Astrocyte (in vitro differentiated cells and primary cell): ENCODE results near the gene SERINC1.

Experiments used
- EZH2 ChIP-seq: IDR thresholded peaks from 2 replicates; pipeline ENCODE4 v1.6.1; 2012; ENCODE audit warnings: mild to moderate bottlenecking, low read length, inconsistent platforms; ENCODE audit not compliant: insufficient read depth
- TF ChIP-seq, protein P1 (sequence below): IDR thresholded peaks from 2 replicates; pipeline ENCODE4 v1.5.1; 2011; ENCODE audit warnings: low read depth, mild to moderate bottlenecking, inconsistent platforms, low read length, moderate library complexity; ENCODE audit not compliant: insufficient read depth

DNA sequence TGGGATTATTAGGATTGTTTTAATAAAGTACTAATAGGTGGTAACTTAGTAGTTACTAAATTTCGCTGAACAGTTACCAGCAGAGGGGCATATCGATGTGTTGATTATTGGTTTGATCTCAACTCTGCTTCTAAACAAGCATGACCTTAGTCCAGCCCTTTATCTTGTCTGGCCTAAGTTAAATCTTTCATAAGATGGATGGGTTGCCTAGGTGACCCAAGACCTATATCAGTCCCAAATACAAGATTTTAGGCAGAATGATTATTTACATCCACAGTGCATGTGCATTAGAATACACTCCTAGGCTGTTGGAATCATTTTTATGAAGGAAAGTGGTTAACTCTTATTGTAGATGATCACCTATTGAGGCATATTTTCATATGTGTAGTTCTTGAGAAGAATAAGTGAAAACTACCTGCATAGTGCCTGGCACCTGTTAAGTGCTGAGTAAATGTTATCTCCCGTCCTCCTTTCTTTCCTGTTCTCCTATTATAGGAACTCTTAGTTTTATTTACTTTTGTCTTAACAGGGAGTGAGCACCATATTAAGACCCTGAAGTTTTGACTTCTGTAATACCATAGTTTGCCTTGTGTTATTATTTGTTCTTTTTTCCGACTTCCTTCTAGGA, 71.0 kb downstream of the SERINC1 start:
- TF ChIP-seq, protein P1, sequence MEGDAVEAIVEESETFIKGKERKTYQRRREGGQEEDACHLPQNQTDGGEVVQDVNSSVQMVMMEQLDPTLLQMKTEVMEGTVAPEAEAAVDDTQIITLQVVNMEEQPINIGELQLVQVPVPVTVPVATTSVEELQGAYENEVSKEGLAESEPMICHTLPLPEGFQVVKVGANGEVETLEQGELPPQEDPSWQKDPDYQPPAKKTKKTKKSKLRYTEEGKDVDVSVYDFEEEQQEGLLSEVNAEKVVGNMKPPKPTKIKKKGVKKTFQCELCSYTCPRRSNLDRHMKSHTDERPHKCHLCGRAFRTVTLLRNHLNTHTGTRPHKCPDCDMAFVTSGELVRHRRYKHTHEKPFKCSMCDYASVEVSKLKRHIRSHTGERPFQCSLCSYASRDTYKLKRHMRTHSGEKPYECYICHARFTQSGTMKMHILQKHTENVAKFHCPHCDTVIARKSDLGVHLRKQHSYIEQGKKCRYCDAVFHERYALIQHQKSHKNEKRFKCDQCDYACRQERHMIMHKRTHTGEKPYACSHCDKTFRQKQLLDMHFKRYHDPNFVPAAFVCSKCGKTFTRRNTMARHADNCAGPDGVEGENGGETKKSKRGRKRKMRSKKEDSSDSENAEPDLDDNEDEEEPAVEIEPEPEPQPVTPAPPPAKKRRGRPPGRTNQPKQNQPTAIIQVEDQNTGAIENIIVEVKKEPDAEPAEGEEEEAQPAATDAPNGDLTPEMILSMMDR = no peak
- no peak for TF ChIP-seq EZH2
